NOMO-1 (cell line): ENCODE measurements around the gene FOXN4.

ENCODE experiments used
- DNase-seq, 2 experiments: peaks; one replicate each; lab custom pipeline; 2025; ENCODE audit not compliant: unreplicated experiment in 2 of 2; lab: John Stamatoyannopoulos, UW

Gene FOXN4

DNA sequence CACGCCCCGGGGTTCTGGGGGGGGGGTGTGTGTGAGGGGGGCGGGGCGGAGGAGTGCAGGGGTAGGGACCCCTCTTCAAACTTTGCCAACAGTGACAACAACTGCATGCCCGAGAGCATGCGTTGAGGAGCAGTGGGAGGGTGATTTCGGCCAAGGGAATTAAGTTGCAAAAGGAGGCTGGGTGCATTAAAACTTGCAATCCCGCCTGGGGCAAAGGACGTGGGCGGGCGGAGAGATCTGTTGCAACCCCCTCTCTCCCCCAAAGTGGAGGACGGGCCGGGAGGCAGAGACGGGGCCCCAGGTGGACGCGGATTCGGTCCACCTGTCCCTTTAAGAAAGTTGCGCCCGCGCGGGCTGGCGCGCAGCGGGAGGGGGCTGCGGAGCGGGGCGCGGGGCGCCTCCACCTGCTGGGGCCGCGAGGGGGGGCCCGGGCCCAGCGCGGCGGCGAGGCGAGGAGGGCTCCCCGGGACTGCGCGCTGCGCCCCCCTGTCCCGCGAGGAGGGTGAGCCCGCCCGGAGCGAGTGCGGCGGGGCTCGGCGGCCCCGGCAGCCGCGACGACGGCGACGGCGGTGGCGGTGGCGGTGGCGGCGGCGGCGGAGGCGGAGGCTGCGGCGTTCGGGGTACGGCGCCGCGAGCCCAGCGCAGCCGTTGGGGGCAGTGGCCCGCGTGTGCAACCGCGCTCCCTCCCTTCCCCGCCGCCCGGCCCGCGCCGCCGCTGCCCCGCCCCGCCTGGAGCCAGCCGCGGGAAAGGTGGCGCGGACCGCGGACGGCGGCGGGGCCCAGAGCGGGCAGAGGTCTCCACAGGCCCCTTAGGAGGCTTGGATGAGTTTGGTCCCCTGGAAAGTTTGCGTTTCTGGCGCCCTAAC lies 530 bp upstream of the FOXN4 start:
- DNase-seq = no peak

GRCh38 chr12:109307051-109307450 lies 2.0 kb downstream of the FOXN4 start:
- DNase-seq = no peak

GRCh38 chr12:109305547-109305946 lies 3.5 kb downstream of the FOXN4 start:
- DNase-seq = no peak

GRCh38 chr12:109304485-109304884 lies 4.6 kb downstream of the FOXN4 start:
- DNase-seq = no peak

DNA sequence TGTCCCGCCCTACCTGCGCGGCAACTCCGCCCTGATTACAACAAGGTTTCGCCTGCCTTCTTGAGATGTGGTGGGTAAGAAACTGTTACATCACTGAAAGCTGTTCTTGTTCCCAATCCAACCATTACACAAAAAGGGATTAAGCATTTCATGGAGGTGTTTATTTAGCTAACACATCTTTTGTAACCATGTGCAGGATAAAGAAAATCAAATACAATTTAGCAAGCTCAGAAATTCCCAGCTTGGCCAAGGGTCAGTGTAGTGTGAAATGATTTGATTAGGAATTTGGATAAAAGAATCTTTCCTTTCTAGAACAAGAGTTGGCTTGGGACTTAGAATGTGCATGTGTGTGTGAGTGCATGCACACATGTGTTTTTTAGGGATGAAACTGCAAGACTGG lies 6.3 kb downstream of the FOXN4 start:
- no peak for DNase-seq

- no peak for DNase-seq
Observed at GRCh38 chr12:109302358-109302757, 6.7 kb downstream of the FOXN4 start.

GRCh38 chr12:109301643-109302168 lies 7.4 kb downstream of the FOXN4 start:
- DNase-seq = no peak

DNA sequence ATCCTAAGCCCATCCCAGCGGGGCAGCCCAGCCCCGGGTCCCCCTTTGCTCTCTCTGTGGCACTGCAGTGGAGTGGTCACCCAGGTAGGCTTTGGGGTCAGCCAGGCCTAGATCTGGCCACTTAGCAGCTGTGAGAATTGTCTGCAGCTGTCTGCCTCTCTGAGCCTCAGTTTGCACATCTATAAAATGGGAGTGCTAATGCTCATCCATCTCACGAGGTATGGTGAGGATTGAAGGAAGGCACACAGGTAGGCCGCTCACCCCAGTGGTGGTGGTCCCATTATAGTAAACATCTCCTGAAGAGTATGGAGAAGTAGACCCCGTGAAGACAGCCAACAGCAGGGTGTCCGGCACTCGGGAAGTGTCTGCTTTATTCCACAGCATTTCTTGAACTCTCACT lies 9.2 kb downstream of the FOXN4 start:
- no peak for DNase-seq

DNA sequence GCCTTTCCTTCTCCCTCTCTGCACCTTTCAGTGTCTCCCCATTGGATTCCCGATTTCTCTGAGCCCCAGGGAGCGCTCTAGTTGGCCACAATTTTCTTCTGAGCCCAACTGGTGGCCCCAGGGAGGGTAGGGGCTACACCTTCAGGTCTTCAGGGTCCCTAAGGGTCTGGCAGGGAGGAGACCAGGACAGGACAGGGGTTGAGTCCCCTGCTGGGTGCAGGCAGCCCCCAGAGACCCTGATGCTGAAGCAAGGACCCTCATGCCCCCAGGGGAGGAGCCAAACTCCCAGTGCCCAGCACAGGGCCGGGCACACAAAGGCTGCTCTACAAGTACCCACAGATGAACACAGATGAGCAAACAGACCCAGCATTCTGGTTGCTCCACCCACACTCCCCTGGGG lies 12.7 kb downstream of the FOXN4 start:
- DNase-seq = no peak

- no peak for DNase-seq
Observed at GRCh38 chr12:109295764-109296425, 13.2 kb downstream of the FOXN4 start.

GRCh38 chr12:109294286-109294796 lies 14.7 kb downstream of the FOXN4 start:
- DNase-seq = no peak

- DNase-seq = no peak
Observed at GRCh38 chr12:109293106-109293505, 16.0 kb downstream of the FOXN4 start.

- no peak for DNase-seq
Observed at GRCh38 chr12:109292342-109292711, 16.8 kb downstream of the FOXN4 start.

DNA sequence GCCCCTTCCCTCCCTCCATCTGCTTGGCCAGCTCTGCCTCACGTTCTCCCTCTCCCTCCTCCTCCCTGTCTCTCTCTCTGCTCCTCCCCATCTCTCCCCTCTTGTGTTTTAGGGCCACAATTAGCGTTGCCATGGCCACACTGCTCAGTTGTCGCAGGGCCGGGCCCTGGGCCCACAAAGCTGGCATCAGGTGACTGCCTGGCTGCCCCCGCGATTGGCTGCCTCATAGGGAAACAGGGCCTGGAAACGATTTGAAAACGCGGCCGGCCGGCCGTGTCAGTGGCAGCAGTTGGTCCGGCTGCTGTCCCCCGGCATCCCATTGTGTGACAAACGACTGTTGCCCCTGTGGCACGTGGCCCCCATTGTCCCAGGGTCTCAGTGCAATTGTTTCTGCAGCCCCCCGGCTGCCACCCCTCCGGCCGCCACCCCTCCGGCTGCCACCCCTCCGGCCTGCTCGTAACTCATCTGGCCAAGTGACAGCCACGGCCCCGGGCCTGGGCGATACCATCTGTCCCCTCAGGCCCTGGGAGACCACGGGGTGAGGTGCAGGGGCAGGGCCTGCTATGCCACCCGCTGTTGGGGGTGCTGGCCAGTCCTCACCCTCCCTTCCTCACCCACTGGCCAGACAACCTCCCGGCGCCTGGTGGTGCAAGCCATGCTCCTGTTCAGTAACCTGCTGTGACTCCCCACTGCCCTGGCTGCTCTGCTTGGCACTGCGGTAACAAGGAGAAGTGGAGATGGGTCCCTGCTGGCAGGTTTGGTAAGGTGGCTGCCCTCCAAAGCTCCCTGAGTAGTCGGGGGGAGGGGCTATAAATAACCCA lies 17.4 kb downstream of the FOXN4 start:
- DNase-seq = no peak

DNA sequence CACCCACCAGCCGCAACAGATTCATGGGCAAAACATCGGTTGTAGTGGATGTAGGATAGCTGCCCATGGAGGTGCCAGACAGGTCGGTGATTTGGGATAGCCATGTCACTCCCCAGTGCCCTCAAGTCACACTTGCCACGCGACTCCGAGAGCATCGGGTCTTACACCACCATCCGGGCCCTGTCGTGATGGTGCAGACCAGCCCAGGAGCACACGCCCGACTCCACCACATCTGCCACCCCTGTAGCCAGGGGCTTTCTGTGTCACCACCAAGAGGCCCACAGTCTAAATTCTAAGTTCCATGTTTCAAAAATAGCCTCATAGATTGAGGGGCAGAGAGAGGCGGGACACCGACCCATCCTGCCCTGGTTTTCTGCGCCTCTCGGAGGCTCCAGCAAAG lies 18.0 kb downstream of the FOXN4 start:
- DNase-seq = no peak

GRCh38 chr12:109290061-109290460 lies 19.0 kb downstream of the FOXN4 start:
- no peak for DNase-seq

GRCh38 chr12:109289551-109289950 lies 19.5 kb downstream of the FOXN4 start:
- DNase-seq = no peak

DNA sequence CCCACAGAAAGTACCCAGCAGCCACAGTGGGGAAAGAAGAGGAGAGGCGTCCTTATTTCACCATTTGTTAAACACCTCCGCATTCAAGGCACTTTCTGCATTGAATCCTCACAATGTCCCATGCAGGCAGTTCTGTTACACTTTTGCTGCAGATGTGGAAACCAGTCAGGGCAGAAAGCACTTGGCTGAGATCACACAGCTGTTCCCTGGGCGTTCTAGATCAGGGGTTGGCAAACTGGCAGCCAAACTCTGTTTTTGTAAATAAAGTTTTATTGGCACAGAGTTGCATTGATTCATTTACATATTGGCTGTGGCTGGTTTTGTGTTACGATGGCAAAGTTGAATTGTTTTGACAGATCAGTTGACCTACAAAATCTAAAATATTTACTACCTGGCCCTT lies 20.1 kb downstream of the FOXN4 start:
- DNase-seq = no peak

DNA sequence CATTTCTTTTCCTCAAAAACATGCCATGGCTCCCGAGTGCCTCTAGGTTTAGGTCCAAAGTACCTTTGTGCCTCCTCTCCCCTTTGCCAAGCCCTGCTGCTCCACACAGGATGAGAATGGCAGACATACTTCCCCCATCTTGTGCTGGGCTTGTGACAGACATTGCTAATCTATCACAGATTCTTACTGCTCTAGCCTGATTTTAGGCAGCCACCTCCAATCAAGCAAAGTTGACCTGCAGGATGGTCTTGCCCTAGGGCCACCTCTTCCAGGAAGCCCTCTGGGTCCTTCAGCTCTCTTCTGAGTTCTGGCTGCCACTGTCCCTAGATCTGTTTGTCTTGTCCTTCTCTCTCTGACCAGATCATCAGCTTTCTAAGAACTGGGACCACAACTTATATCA lies 20.5 kb downstream of the FOXN4 start:
- no peak for DNase-seq

DNA sequence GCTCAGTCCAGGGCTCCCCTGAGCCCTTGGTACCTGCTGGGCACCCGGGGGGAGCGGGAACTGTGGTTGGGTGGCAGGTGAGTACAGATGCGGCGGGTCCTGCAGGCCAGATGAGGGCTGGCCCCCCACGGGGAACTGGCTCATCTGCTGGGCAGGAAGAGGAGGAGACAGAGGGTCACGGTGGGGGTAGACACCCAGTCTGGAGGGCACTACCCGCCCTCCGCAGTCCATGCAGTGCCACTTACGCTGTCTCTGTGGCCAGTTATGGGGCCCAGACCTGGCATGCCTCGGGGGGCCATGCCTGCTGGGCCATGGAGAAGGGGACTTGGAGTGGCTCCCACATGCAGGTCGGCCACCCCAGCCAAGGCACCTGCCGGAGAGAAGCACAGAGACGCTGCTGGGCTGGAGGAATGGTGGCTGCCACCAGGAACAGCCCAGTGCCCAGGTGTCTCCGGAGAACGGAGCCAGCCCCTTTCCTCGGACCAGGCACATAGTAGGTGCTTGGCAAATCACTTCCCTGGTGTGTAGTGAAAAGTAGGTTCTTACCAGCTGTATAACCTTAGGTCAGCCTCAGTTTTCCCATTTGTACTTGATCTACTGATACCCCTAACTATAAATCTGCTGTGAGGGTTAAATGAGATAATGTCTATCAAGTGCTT lies 21.1 kb downstream of the FOXN4 start:
- DNase-seq = no peak

- DNase-seq = no peak
Observed at GRCh38 chr12:109287181-109287580, 21.9 kb downstream of the FOXN4 start.
